IPS-20b (cell line): ENCODE results near the gene LPA.
"Not testable (repeated sequence)": the region's sequence is repeated elsewhere in the genome, so short reads cannot be mapped to it uniquely, and the experiment has no call there.

Source experiments
- H3K27ac ChIP-seq: one replicate; pipeline ENCODE4 v1.5.1; 2013; ENCODE audit warnings: low read length
- H3K27me3 ChIP-seq: 2 replicates; pipeline ENCODE4 v1.6.1; 2013; ENCODE audit warnings: mild to moderate bottlenecking, low read length, inconsistent platforms; ENCODE audit not compliant: insufficient read depth
- H3K36me3 ChIP-seq: 2 replicates; pipeline ENCODE4 v1.6.1; 2013; ENCODE audit warnings: low read depth, mild to moderate bottlenecking, inconsistent platforms, low read length, moderate library complexity; ENCODE audit not compliant: insufficient read depth
- H3K4me1 ChIP-seq: 2 replicates; pipeline ENCODE4 v1.6.1; 2013; ENCODE audit warnings: mild to moderate bottlenecking, control low read depth, inconsistent platforms, low read length, moderate library complexity; ENCODE audit not compliant: insufficient read depth
- H3K4me3 ChIP-seq: 2 replicates; pipeline ENCODE4 v1.5.1; 2013; ENCODE audit warnings: mild to moderate bottlenecking, low read length, inconsistent platforms
- H3K9ac ChIP-seq: 2 replicates; pipeline ENCODE4 v1.6.1; 2013; ENCODE audit warnings: low read depth, mild to moderate bottlenecking, inconsistent platforms, low read length, moderate library complexity
- H3K9me3 ChIP-seq: 2 replicates; pipeline ENCODE4 v1.6.1; 2013; ENCODE audit warnings: mild to moderate bottlenecking, low read depth, low read length, inconsistent platforms; ENCODE audit not compliant: insufficient read depth

Gene LPA

GRCh38 chr6:160685101-160685761 is 21.2 kb upstream of the LPA start:
- not testable (repeated sequence) for H3K9me3 ChIP-seq, H3K27ac ChIP-seq, H3K4me3 ChIP-seq, H3K4me1 ChIP-seq, H3K9ac ChIP-seq, H3K36me3 ChIP-seq, H3K27me3 ChIP-seq

GRCh38 chr6:160679402-160679769 is 15.3 kb upstream of the LPA start:
- Histone ChIP-seq H3K27ac (no peak overlapping the region), H3K27me3 (peaks cover 12% of the 10 kb centered on the region), H3K4me3 (peak overlapping the region; percentile 51; the same call in 1 of the 2 replicates), H3K9me3 (no peaks in the 10 kb centered on the region), H3K4me1 (no peaks in the 10 kb centered on the region), H3K36me3 (no peaks in the 10 kb centered on the region), H3K9ac (no peak overlapping the region)

DNA sequence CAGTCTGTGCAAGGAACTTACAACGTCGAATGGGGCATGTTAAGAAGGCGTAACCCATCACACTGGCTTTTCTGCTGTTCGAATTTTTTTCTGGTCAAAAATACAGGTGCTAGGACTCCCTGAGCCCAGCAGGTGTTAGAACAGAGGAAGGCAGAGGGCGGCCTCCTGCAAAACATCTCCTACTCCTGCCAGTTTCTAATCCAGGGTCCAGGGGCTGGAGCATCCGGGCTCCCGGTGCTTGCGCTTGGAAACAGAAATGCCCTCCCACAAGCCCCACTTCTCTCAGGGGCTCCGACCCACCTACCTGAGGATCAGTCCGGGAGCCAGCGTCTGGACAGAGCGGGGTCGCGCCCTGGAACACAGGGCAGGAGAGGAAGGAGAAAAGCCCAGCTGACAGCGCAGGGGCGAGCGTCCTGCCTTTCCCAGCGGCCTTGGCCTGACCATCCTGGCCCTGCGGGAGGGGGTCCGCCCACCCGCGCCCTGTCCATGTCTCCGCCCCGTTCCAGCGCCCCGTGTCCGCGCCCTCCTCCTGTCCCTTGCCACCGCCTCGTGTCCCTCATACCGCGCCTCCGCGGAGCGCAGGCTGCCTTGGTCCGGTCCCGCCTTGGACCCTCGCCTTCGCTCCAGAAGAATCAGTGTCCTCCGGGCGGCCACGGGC is 14.8 kb upstream of the LPA start:
- peak overlapping the region; percentile 51; the same call in 1 of the 2 replicates for H3K4me3 ChIP-seq
- H3K9me3 ChIP-seq, result no peaks in the 10 kb centered on the region
- H3K27ac ChIP-seq, result no peak overlapping the region
- H3K27me3 ChIP-seq, result peaks cover 12% of the 10 kb centered on the region
- no peaks in the 10 kb centered on the region for H3K36me3 ChIP-seq
- H3K9ac ChIP-seq, result no peak overlapping the region
- no peaks in the 10 kb centered on the region for H3K4me1 ChIP-seq

GRCh38 chr6:160678230-160678629 is 14.2 kb upstream of the LPA start:
- H3K36me3 ChIP-seq, result no peaks in the 10 kb centered on the region
- H3K27ac ChIP-seq, result no peak overlapping the region
- no peak overlapping the region for H3K9ac ChIP-seq
- H3K4me1 ChIP-seq, result no peaks in the 10 kb centered on the region
- H3K4me3 ChIP-seq, result no peak overlapping the region
- no peaks in the 10 kb centered on the region for H3K9me3 ChIP-seq
- H3K27me3 ChIP-seq, result peaks cover 12% of the 10 kb centered on the region

GRCh38 chr6:160676418-160676817 is 12.3 kb upstream of the LPA start:
- peaks cover 12% of the 10 kb centered on the region for H3K27me3 ChIP-seq

DNA sequence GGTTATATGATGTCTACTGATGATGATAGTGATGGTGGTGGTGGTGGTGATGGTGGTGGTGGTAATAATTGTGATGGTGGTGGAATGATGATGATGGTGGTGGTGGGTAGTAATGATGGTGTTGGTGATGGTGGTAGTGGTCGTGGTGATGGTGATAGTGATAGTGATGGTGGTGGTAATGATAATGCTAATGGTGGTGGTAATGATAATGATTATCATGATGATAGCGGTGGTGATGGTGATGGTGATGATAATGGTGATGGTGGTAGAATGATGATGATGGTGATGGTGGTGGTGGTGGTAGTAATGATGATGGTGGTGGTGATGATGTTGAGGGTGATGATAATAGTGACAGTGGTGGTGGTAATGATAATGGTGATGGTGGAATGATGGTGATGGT is 4.5 kb upstream of the LPA start:
- Histone ChIP-seq H3K9ac (no peak overlapping the region), H3K4me3 (no peak overlapping the region), H3K4me1 (no peaks in the 10 kb centered on the region), H3K27me3 (peaks cover 4% of the 10 kb centered on the region; the same call in 1 of the 2 replicates), H3K27ac (no peak overlapping the region), H3K9me3 (no peaks in the 10 kb centered on the region), H3K36me3 (no peaks in the 10 kb centered on the region)

More at GRCh38 chr6:160676418-160676817, 12.3 kb upstream of the LPA start:
- H3K4me3 ChIP-seq, H3K36me3 ChIP-seq, H3K9ac ChIP-seq, H3K4me1 ChIP-seq, H3K27ac ChIP-seq, H3K9me3 ChIP-seq: not testable (repeated sequence)

DNA sequence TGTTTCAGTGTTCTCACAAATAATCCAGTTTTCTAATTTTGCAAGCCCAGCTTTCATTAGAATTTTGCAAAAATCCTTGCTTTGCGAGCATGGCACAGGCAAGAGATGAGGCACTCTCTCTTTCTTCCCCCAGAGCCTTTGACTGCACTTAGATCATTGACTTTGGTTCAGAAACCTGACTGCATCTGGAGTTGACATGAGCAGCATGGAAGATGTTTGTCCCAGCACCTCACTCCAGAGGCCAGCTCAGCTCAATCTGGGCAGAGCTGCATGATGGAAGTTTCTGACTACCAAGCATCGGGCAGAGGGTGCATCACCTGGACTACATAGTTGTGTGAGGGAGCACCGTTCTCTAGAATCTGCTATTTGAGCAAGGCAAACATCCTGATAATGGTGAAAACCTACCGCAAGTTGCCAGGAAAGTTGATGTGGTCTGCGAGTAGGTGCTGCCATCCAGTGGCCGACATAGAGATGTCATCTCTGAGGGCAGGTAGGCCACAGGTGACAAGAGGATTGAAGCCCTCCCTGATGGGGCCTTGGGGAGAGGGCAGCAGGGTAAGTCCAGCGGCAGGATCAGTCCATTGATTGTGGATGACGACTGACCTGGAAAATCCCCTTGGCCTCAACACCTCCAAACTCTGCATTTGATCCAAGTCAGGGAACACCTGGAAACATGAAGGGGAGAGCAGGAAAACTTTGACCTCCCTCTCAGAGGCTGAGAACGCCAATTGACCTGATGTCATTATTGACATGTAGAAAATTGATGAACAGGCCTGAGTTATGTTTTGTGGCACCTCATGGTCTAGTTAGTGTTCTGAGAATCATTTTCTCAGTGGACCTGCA is 3.8 kb upstream of the LPA start:
- Histone ChIP-seq H3K9me3 (no peaks in the 10 kb centered on the region), H3K4me3 (no peak overlapping the region), H3K27ac (no peak overlapping the region), H3K36me3 (no peaks in the 10 kb centered on the region), H3K9ac (no peak overlapping the region), H3K4me1 (no peaks in the 10 kb centered on the region), H3K27me3 (peaks cover 4% of the 10 kb centered on the region; the same call in 1 of the 2 replicates)

DNA sequence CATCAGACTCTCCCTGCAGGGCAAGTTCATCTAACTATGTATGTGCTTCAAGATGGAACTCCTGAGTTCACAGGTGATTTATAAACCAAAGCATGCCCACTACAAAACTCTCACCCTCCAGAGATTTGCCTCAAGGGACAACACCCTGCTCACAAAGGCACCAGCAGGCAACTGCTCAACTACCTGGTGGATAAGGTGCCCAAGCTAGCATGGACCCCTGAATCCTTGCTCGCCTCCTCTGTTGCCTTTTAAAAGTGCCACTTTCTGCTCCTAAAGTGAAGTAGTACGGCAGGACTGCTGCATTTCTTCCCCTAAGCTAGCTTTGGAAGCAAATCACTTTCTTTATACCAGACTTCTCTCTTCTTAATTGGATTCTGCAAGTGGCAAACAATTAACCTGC is 1.2 kb downstream of the LPA start:
- Histone ChIP-seq H3K4me1 (no peaks in the 10 kb centered on the region), H3K4me3 (no peak overlapping the region), H3K36me3 (no peaks in the 10 kb centered on the region), H3K27ac (no peak overlapping the region), H3K27me3 (peaks cover 4% of the 10 kb centered on the region; the same call in 1 of the 2 replicates), H3K9ac (no peak overlapping the region), H3K9me3 (peaks cover 5% of the 10 kb centered on the region; the same call in 1 of the 2 replicates)

DNA sequence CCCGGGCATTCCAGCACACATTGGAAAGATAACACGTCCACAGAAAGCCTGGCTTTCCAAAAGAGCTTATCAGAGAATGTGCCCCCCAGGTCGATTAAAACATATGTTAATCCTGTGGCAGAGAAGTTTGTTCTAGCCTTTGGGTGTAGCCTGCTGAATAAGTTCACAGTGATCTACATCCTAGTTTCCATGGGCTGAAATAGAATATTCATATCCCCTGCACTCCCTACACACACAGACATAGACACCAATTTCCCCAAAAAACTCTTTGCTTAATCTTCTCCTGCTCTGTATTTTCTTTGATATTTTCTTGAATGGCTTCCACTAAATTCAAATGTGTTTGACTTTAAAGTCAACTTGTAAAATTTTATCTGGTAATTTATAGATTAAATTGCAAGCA is 1.6 kb downstream of the LPA start:
- peaks cover 9% of the 10 kb centered on the region; the same call in 1 of the 2 replicates for H3K9me3 ChIP-seq
- no peak overlapping the region for H3K9ac ChIP-seq
- H3K27me3 ChIP-seq, result peaks cover under 1% of the 10 kb centered on the region; the same call in 1 of the 2 replicates
- no peaks in the 10 kb centered on the region for H3K36me3 ChIP-seq
- no peaks in the 10 kb centered on the region for H3K4me1 ChIP-seq
- no peak overlapping the region for H3K4me3 ChIP-seq
- H3K27ac ChIP-seq, result no peak overlapping the region

GRCh38 chr6:160661216-160661615 is 2.9 kb downstream of the LPA start:
- Histone ChIP-seq H3K36me3 (no peaks in the 10 kb centered on the region), H3K9ac (no peak overlapping the region), H3K9me3 (peaks cover 16% of the 10 kb centered on the region; the same call in 1 of the 2 replicates), H3K4me1 (no peaks in the 10 kb centered on the region), H3K27me3 (no peaks in the 10 kb centered on the region), H3K27ac (no peak overlapping the region), H3K4me3 (no peak overlapping the region)

GRCh38 chr6:160659562-160659961 is 4.5 kb downstream of the LPA start:
- H3K9me3 ChIP-seq, result peaks cover 21% of the 10 kb centered on the region; the same call in 1 of the 2 replicates
- H3K27me3 ChIP-seq, result no peaks in the 10 kb centered on the region
- H3K27ac ChIP-seq, result no peak overlapping the region
- no peaks in the 10 kb centered on the region for H3K36me3 ChIP-seq
- H3K4me1 ChIP-seq, result no peaks in the 10 kb centered on the region
- H3K4me3 ChIP-seq, result no peak overlapping the region
- no peak overlapping the region for H3K9ac ChIP-seq
